NCI-H2227 (cell line): ENCODE results near the gene S100A12.
A peak's percentile ranks its signal among the peaks of the same experiment; 100 is the strongest.
"Not testable (repeated sequence)": the region's sequence is repeated elsewhere in the genome, so short reads cannot be mapped to it uniquely, and the experiment has no call there.

ENCODE experiments used
- DNase-seq: peaks from one replicate; lab custom pipeline; 2025; ENCODE audit not compliant: unreplicated experiment; lab: John Stamatoyannopoulos, UW

The S100A12 gene

GRCh38 chr1:153375511-153375910 is at the start of gene S100A12:
TSS of gene S100A12 (minus strand) at chr1:153375621. CDS start at chr1:153374592, 1,029 bp downstream.
- no peak for DNase-seq

- no peak for DNase-seq
These were observed 47.1 kb upstream of the S100A12 start for GRCh38 chr1:153422450-153423068.

DNA sequence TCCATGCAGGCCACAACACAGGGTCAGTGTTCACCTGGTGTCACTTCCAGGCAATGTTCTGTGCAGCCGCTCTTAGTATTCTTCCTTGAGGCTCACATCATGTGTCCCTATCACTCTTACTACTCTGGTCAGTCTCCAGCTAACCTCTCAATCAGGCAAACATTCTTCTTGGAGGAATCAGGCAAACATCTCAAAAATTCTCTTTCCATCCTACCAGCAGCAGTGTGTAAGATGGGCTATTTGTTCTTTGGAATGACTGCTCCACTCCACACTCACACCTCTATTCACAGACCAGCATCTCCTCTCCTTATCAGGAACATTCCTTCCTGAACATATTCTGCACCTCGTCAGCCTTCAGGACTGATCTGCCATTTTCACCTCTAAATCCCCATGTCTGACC is 44.9 kb upstream of the S100A12 start:
- no peak for DNase-seq

DNA sequence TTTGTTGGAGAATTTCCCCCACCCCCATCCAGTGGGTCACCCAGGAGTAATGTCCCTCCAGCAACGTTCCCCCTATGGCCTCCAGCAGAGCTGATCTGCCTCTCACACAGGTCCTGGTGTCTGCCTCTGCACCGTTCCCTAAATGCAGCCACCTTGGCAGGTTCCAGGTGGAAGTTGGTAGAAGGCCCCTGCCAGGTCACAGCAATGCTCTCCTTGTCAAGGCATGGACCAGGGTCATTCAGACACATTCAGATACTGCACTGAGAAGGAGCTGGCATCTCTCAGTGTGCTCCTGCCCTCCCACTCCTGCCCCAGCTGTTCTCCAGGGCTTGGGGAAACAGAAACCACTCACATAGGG is 44.0 kb upstream of the S100A12 start:
- DNase-seq: not testable (repeated sequence)

- DNase-seq: not testable (repeated sequence)
These were observed 43.5 kb upstream of the S100A12 start for GRCh38 chr1:153418758-153419435.

GRCh38 chr1:153417136-153417888 is 41.9 kb upstream of the S100A12 start:
- no peak for DNase-seq

DNA sequence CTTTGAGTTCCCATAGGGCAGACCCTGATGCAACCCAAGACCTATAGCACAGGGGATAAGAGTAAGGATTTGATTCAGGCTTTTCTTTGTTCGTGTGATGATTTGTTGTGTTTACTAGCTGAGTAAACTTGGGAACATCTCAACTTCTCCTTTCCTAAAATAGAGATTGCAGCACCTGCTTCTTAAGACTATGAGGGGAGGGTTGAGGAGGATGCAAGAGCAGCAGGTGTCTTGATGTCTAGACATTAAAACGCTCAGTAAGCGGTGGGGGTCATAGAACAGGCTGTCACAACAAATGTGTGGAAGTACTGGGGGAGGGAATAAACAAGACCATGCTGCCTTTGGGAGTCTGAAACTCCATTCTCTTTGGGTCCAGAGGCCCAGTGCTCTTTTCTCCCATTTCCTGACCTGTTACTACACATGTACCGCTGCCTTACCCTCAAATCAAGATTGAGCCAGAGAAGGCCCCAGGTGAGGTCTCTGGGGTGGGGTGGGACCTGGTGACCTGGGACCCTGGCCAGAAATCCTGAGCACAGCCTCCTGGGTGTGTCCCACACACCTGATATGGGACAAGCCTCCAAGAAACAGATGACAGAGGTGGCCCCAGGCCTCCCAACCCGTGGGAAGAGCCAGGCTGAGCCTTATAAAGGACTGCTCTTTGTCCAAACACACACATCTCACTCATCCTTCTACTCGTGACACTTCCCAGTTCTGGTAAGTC is 40.6 kb upstream of the S100A12 start, which contains the start of gene S100A7A:
Gene S100A7A (plus strand): TSS at position 671 of the 721 bp plus-strand sequence. CDS start 1,563 bp downstream, outside the sequence.
- no peak for DNase-seq

DNA sequence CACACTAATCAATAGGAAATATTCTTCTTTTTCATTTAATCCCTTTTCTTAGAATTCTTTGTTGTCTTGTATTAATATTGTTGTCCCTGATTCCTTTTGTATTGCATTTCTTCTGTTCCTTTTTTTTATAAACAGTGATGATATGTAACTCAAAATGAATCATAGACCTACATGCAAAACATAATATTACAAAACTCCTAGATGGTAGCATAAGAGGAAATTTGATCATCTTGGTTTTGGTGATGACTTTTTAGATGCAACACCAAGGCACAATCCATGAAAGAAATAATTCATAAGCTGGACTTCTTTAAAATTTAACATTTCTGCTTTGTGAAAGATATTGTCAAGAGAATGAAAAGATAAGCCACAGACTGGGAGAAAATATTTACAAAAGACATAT is 38.5 kb upstream of the S100A12 start:
- DNase-seq: not testable (repeated sequence)

GRCh38 chr1:153407274-153407673 is 31.9 kb upstream of the S100A12 start:
- peak; percentile 9 for DNase-seq

GRCh38 chr1:153405825-153406599 is 30.6 kb upstream of the S100A12 start:
- not testable (repeated sequence) for DNase-seq

DNA sequence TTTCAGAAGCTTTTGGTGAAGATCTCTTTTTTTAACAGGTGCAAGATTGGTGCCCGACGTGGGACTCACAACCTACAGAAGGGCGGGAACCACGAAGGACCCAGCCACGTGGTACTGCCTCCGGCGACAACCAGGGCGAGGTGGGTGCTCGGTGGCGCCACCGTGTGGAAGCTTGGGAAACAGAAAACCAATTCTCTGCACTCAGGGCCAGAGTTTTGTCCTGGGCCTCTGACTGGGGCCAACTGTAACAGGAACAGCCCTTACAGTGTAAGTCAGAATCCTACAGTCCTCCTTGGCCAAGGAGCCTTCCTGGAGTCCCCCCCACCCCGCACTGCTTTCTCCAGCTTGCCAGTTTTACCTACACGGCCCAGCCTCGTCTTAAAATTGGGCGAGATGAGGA is 29.3 kb upstream of the S100A12 start:
- DNase-seq: peak; percentile 13

- no peak for DNase-seq
These were observed 28.7 kb upstream of the S100A12 start for GRCh38 chr1:153404086-153404635.

- DNase-seq: no peak
These were observed 28.1 kb upstream of the S100A12 start for GRCh38 chr1:153403421-153404085.

- no peak for DNase-seq
These were observed 26.8 kb upstream of the S100A12 start for GRCh38 chr1:153402226-153402625.

- DNase-seq: no peak
These were observed 26.0 kb upstream of the S100A12 start for GRCh38 chr1:153401461-153401860.

GRCh38 chr1:153400244-153400643 is 24.8 kb upstream of the S100A12 start:
- DNase-seq: no peak

GRCh38 chr1:153399401-153400055 is 24.1 kb upstream of the S100A12 start:
- no peak for DNase-seq

DNA sequence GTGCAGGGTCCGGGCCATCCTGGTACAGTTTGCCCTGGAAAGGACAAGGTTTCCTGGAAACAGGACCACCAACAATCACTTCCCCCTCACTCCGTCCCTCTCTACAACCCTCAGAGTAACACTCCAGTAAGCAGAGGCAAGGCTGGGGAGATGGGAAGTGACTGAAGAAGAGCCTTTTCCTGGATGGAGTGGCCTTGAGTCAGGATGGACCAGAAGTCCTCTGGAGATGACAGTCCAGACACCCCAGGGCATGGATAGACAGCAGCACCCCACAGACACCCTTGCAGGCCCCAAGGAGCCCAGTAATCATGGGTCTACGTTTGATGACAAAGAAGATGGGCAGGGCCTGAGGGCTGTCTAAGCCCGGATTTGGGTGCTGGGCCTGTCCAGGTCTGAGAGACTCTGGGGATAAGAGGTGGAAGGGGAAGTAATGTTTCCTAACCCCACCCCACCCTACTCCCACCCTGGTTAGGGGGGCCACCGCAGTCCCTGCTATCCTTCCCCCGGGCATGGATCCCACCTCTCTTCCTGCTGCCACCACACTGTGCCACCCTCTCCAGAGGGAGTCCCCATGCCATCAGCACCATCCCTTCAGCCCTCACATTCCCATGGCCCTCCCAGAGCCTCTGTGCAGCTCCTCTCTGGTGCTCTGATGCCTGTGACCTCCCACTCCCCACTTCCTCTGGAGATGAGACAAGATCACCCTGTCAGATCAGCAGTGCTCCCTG is 22.7 kb upstream of the S100A12 start:
- no peak for DNase-seq
